Activated CD8-positive, alpha-beta memory T cell treated with anti-CD3 and anti-CD28 coated beads for 1 hour (primary cell): ENCODE measurements around the gene GRIA1.

Experiments
- DNase-seq, 2 donors: peaks; one replicate each; pipeline ENCODE4 v3.0.0-alpha.2; 2020; ENCODE audit warnings: low read depth in 1 of 2; ENCODE audit errors: extremely low read depth in 1 of 2

The GRIA1 gene

GRCh38 chr5:153654504-153655200 is 164.2 kb downstream of the GRIA1 start:
- DNase-seq, result no peak

DNA sequence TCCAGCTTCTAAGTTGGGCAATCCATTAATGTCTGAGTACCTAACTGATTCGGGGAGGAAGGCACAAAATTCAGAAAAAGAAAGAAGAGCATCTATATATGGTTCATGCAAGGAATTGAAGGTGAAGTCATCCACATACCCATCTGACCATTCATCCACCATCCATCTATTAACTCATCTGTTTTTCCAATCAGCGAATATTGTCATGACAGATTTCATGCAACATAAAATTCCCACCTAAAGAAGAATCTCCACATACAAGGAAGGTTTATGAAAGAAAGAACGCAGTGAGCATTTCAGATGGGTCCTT is 164.7 kb downstream of the GRIA1 start:
- DNase-seq, result no peak

GRCh38 chr5:153658149-153658548 is 167.7 kb downstream of the GRIA1 start:
- DNase-seq, result no peak

DNA sequence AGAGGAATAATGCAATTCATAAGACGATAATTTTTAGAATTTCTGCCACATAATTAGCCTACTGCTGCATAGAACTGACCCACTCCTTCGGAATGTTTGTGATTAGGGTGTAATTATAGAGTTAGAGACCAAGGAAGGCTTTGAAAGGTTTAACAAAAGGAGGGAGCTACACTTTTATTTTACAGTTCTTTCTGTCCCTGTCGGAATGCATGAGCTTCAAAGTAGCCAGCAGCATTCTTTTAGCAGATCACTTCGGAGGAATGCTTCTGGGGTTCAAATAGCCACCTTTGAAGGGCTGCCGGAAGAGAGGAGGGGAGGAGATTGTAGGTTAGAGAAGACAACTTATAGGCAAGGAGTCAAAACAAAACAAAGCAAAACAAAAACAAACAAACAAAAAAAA is 168.1 kb downstream of the GRIA1 start:
- no peak for DNase-seq

- DNase-seq, result no peak
These were observed 168.7 kb downstream of the GRIA1 start for GRCh38 chr5:153659039-153659736.

DNA sequence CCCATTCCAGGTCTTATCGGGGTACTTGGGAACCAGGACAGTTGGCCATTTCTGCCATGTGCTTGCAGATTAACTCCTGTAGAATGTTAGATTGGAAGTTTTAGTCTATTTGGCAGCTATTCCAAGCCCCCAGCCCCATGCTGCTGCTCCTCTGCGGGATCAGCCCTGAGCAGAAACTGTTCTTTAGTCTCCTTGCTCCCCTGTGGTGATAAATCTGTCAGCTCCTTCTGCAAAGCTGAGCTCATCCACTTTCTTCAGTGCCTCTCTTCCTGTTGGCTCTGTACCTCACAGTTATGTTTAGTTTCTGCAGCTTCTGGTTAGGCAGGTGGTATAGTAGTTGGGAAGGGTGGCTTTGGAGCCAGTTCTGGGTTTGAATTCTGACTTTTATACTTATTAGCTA is 170.4 kb downstream of the GRIA1 start:
- DNase-seq, result no peak

GRCh38 chr5:153661897-153662296 is 171.4 kb downstream of the GRIA1 start:
- no peak for DNase-seq

DNA sequence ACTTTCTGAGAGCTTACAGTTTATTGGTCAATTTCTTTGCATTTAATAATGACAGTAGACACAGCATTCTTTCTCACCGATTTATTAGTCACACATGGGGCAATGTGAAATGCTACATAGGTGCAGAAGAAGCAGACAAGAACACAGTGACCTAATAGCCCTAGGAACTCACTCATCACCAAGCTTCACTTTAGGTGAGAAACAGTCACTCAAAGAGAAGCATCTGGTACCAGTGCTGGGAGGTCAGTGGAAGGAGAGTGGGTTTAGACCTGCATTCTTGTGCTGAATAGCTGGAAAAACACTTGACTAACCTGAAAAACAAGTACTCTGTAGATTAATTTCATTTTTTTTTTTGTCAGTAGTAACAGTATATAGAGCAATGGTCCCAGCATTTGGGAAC is 179.6 kb downstream of the GRIA1 start:
- no peak for DNase-seq

- DNase-seq, result no peak
These were observed 181.3 kb downstream of the GRIA1 start for GRCh38 chr5:153671653-153672346.

- DNase-seq, result no peak
These were observed 182.0 kb downstream of the GRIA1 start for GRCh38 chr5:153672347-153673090.

DNA sequence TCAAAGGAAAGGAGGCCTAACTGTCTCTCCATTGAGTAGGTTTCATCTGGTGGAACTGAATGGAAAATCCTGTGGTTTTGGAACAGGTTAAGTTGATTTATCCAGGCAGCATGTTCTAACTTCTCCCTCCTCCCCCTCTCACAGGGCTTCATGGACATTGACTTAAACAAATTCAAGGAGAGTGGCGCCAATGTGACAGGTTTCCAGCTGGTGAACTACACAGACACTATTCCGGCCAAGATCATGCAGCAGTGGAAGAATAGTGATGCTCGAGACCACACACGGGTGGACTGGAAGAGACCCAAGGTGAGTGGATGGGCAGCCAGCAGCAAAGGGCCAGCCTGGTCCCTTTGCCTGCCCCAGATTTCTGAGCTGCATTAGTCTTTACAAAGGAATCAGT is 183.9 kb downstream of the GRIA1 start:
- DNase-seq, result no peak

DNA sequence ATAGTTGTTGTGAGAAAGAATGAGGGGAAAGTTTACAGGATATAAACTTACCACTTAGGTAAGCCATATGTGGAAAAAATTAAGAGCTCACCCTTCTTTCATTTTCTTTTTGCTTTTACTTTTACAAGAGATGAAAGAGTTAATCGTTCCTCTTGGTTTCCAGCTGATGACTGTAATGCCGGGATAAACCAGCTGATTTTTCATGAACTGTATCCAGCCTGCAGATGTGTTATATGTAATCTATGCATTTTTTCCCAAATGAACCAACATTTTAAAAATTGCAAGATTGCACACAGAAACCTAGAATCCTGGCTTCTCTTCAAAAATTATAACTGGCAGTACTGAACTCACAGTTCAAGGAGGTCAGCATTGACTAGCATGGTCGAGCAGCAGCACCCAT is 185.9 kb downstream of the GRIA1 start:
- DNase-seq, result no peak

DNA sequence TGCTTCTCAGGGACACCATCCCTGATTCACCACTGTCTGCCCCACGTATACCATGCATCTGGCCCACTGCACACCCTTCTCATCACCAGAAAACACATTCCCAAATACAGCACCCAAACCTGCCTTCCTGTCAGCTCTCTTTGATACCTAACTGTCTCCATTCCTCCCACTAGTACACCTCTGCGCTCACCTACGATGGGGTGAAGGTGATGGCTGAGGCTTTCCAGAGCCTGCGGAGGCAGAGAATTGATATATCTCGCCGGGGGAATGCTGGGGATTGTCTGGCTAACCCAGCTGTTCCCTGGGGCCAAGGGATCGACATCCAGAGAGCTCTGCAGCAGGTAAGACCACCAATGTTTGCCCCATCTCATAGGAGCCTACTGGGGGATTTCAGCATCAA is 186.4 kb downstream of the GRIA1 start:
- no peak for DNase-seq

GRCh38 chr5:153678617-153679329 is 188.3 kb downstream of the GRIA1 start:
- no peak for DNase-seq

DNA sequence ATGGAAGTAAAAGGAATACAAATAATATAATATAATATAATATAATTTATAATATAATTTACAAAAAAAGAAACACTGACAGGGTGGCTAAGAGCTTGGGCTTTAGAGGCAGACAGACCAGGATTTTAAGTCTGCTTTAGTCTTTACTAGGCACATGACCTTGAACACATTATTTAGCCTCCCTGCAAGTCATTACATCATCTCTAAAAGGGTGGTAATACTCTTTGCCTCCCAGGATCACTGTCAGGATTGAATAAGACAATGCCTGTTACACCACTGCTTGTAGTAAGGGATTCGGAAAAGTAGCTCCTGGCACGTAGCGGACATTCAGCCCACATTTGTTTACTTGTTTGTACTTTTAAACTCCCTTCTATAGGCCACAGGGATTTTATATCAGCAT is 199.8 kb downstream of the GRIA1 start:
- DNase-seq, result no peak

GRCh38 chr5:153696256-153696655 is 205.8 kb downstream of the GRIA1 start:
- DNase-seq, result no peak

DNA sequence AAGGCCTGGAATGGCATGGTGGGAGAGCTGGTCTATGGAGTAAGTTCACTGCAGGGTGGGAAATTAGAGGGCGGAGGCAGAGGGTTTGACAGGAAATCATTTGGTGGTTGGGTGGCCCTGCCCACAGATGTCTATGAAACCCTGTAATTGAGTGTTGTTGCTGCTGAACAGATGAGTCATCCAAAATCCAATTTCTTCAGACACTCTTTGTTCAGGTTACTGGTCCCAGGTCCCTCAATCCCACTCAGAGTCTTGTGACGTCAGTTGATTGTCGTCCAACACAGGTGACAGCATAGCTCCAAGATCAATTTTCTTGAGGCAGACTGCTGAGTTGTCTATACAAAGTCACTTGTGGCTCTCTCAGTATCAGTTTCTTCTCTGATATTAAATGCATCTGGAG is 208.6 kb downstream of the GRIA1 start:
- no peak for DNase-seq

GRCh38 chr5:153700940-153701339 is 210.5 kb downstream of the GRIA1 start:
- no peak for DNase-seq

GRCh38 chr5:153702265-153702664 is 211.8 kb downstream of the GRIA1 start:
- DNase-seq, result no peak

DNA sequence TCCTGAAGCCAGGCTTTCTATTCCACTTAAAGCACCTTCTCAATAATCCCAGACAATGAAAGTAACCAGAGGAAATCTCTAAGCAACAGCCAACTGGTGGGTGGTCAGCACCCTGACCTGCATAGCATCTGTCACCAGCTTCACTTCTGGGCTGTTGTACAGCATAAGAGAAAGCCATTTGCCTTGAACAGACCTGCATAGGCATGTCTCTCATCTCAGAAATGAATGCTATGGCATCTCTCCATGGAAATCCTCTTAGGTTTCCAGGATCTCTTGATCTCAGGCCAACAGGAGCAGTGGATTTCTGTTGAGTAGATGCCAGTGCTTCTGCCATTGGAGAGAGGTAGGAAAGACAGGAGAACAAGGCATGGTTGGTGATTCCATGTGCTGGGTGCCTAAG is 213.6 kb downstream of the GRIA1 start:
- DNase-seq, result no peak

GRCh38 chr5:153707626-153708025 is 217.2 kb downstream of the GRIA1 start:
- no peak for DNase-seq
